H9 (cell line): ENCODE measurements around the gene HOOK2. TPM values are rescaled to one million over a fixed set of nuclear protein-coding genes. Genes with fewer than 3 reads are reported as not detected.

Source experiments
- DNase-seq: peaks from one replicate; pipeline ENCODE4 v3.0.0-alpha.2; 2017
- H2AFZ ChIP-seq: one replicate; pipeline ENCODE4 v1.6.1; 2013; ENCODE audit warnings: mild to moderate bottlenecking, low read length, control low read depth, moderate library complexity
- H2AK5ac ChIP-seq: 2 replicates; pipeline ENCODE4 v1.6.1; 2013; ENCODE audit warnings: low read length, control low read depth, mixed read lengths; ENCODE audit not compliant: insufficient read length
- H2BK120ac ChIP-seq: one replicate; pipeline ENCODE4 v1.6.1; 2013; ENCODE audit warnings: low read depth, mild to moderate bottlenecking, low read length, control low read depth, inconsistent platforms; ENCODE audit not compliant: poor library complexity, severe bottlenecking
- H2BK12ac ChIP-seq: 2 replicates; pipeline ENCODE4 v1.6.1; 2013; ENCODE audit warnings: low read length, control low read depth, mixed read lengths, low read depth; ENCODE audit not compliant: insufficient read length
- H2BK15ac ChIP-seq: 2 replicates; pipeline ENCODE4 v1.6.1; 2013; ENCODE audit warnings: low read depth, low read length, control low read depth
- H2BK20ac ChIP-seq: one replicate; pipeline ENCODE4 v1.6.1; 2013; ENCODE audit warnings: low read depth, mild to moderate bottlenecking, low read length, control low read depth, inconsistent platforms; ENCODE audit not compliant: poor library complexity, severe bottlenecking
- H2BK5ac ChIP-seq: 2 replicates; pipeline ENCODE4 v1.6.1; 2013; ENCODE audit warnings: low read length, control low read depth, mixed read lengths; ENCODE audit not compliant: insufficient read length
- H3K14ac ChIP-seq: 2 replicates; pipeline ENCODE4 v1.6.1; 2013; ENCODE audit warnings: low read length, control low read depth; ENCODE audit not compliant: insufficient read depth
- H3K18ac ChIP-seq: 2 replicates; pipeline ENCODE4 v1.6.1; 2013; ENCODE audit warnings: low read depth, mild to moderate bottlenecking, mixed read lengths, low read length, control low read depth; ENCODE audit not compliant: insufficient read length
- H3K23ac ChIP-seq: 2 replicates; pipeline ENCODE4 v1.6.1; 2013; ENCODE audit warnings: low read length, control low read depth, mixed read lengths, low read depth; ENCODE audit not compliant: insufficient read length
- H3K23me2 ChIP-seq: 2 replicates; pipeline ENCODE4 v1.6.1; 2013; ENCODE audit warnings: low read depth, mild to moderate bottlenecking, mixed read lengths, low read length, control low read depth; ENCODE audit not compliant: insufficient read length, poor library complexity, severe bottlenecking
- H3K27ac ChIP-seq: 2 replicates; pipeline ENCODE4 v1.5.1; 2013; ENCODE audit warnings: low read length, control low read depth, mixed read lengths, low read depth; ENCODE audit not compliant: insufficient read length
- H3K27me3 ChIP-seq: 2 replicates; pipeline ENCODE4 v1.6.1; 2013; ENCODE audit warnings: low read length, control low read depth, inconsistent platforms; ENCODE audit not compliant: insufficient read depth
- H3K4ac ChIP-seq: 2 replicates; pipeline ENCODE4 v1.6.1; 2013; ENCODE audit warnings: low read depth, mild to moderate bottlenecking, control low read depth, inconsistent platforms, low read length, moderate library complexity
- H3K4me1 ChIP-seq: 2 replicates; pipeline ENCODE4 v1.6.1; 2013; ENCODE audit warnings: low read length, control low read depth, inconsistent platforms; ENCODE audit not compliant: insufficient read depth
- H3K4me2 ChIP-seq: 2 replicates; pipeline ENCODE4 v1.6.1; 2013; ENCODE audit warnings: low read length, control low read depth, mixed read lengths; ENCODE audit not compliant: insufficient read length, insufficient read depth
- H3K56ac ChIP-seq: 2 replicates; pipeline ENCODE4 v1.6.1; 2013; ENCODE audit warnings: low read depth, mild to moderate bottlenecking, mixed read lengths, low read length, control low read depth; ENCODE audit not compliant: insufficient read length
- H3K79me1 ChIP-seq: 2 replicates; pipeline ENCODE4 v1.6.1; 2013; ENCODE audit warnings: low read depth, mild to moderate bottlenecking, moderate library complexity, low read length, control low read depth, inconsistent platforms; ENCODE audit not compliant: insufficient read depth, poor library complexity, severe bottlenecking
- H3K79me2 ChIP-seq: 2 replicates; pipeline ENCODE4 v1.6.1; 2013; ENCODE audit warnings: low read length, control low read depth, inconsistent platforms; ENCODE audit not compliant: insufficient read depth
- H3K9ac ChIP-seq: 2 replicates; pipeline ENCODE4 v1.6.1; 2013; ENCODE audit warnings: low read length, control low read depth, mixed read lengths; ENCODE audit not compliant: insufficient read length; ENCODE audit errors: extremely low read depth
- H3K9me3 ChIP-seq: one replicate; pipeline ENCODE4 v1.6.1; 2013; ENCODE audit warnings: low read depth, low read length, inconsistent platforms; ENCODE audit not compliant: control insufficient read depth
- H3T11ph ChIP-seq: one replicate; pipeline ENCODE4 v1.6.1; 2013; ENCODE audit warnings: mild to moderate bottlenecking, low read length, control low read depth, inconsistent platforms
- H4K20me1 ChIP-seq: one replicate; pipeline ENCODE4 v1.6.1; 2013; ENCODE audit not compliant: control insufficient read depth, insufficient read length, insufficient read depth
- H4K5ac ChIP-seq: 2 replicates; pipeline ENCODE4 v1.6.1; 2013; ENCODE audit warnings: low read depth, mild to moderate bottlenecking, mixed read lengths, low read length, control low read depth; ENCODE audit not compliant: insufficient read length
- H4K8ac ChIP-seq: replicated peaks from 2 replicates; pipeline ENCODE4 v1.6.1; 2013; ENCODE audit warnings: low read length, control low read depth, mixed read lengths, low read depth; ENCODE audit not compliant: insufficient read length
- H4K91ac ChIP-seq: 2 replicates; pipeline ENCODE4 v1.6.1; 2013; ENCODE audit warnings: low read depth, mild to moderate bottlenecking, moderate library complexity, mixed read lengths, low read length, control low read depth; ENCODE audit not compliant: insufficient read length
- H3K27ac Mint-ChIP-seq, 3 experiments: 2 replicates in 2 of 3; 3 replicates in 1 of 3; pipeline ENCODE4 v1.8.0; 2020 to 2021; ENCODE audit warnings: mixed read lengths in 3 of 3, mild to moderate bottlenecking in 1 of 3, moderate library complexity in 1 of 3
- H3K27me3 Mint-ChIP-seq: 2 replicates; pipeline ENCODE4 v1.8.0; 2021; ENCODE audit warnings: low read depth, mild to moderate bottlenecking, moderate library complexity, mixed read lengths
- H3K36me3 Mint-ChIP-seq, 3 experiments: 2 replicates in 2 of 3; 3 replicates in 1 of 3; pipeline ENCODE4 v1.8.0; 2020 to 2021; ENCODE audit warnings: low read depth in 3 of 3, mixed read lengths in 3 of 3; ENCODE audit not compliant: insufficient read depth in 1 of 3
- H3K4me1 Mint-ChIP-seq, 2 experiments: 2 replicates each; pipeline ENCODE4 v1.8.0; 2020; ENCODE audit warnings: mixed read lengths in 2 of 2
- H3K4me3 Mint-ChIP-seq, 2 experiments: 2 replicates in 1 of 2; 3 replicates in 1 of 2; pipeline ENCODE4 v1.8.0; 2020 to 2021; ENCODE audit warnings: mild to moderate bottlenecking in 2 of 2, mixed read lengths in 2 of 2, moderate library complexity in 1 of 2
- H3K9me3 Mint-ChIP-seq, 2 experiments: 2 replicates in 1 of 2; 3 replicates in 1 of 2; pipeline ENCODE4 v1.8.0; 2020; ENCODE audit warnings: mild to moderate bottlenecking in 2 of 2, mixed read lengths in 2 of 2, moderate library complexity in 1 of 2
- CTCF ChIP-seq: fragments of 200-600 bp; sonication (generic); conservative IDR thresholded peaks from 3 replicates; pipeline ENCODE4 v1.8.0; 2021; ENCODE audit warnings: antibody characterized with exemption, mild to moderate bottlenecking
- WGBS: extraction: QIAGEN DNeasy Blood & Tissue Kit; methylation state at CpG from one replicate; pipeline ENCODE4 v1.1.7; 2013; ENCODE audit warnings: missing lambda C conversion rate, low lambda C conversion rate, mixed read lengths; ENCODE audit not compliant: insufficient read length; ENCODE audit errors: extremely low coverage; 5-methylcytosine and 5-hydroxymethylcytosine counted together
- total RNA-seq: library from RNA; stranded (reverse); gene quantifications from 2 replicates; pipeline ENCODE4 v1.2.1, GENCODE V29; 2021

HOOK2 gene
- total RNA-seq, 1 experiment from 2014 or later: 64.7 TPM

DNA sequence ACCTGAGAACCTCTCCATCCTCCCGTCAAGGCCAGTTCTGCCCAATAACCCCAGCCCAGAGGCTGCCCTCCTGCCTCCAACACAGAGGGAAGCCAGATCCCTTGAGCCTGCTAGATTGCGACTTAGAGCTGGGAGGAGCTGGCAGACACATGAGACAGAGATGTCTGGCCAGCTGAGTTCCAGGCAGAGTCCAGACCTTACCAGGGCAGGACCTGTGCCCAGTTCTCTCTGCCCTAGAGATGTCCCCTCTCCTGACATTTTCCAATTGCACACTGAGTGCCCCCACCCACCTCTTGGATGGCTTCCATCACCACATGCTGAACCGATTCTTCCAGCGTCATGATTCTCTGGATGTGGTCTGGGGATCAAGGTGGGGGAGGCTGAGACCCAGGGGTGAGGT is 3.0 kb downstream of the HOOK2 start:
- Histone ChIP-seq H2BK5ac (no peak overlapping the region), H3T11ph (no peak overlapping the region), H2AFZ (no peak overlapping the region), H3K23me2 (peaks cover 3% of the 10 kb centered on the region), H3K9ac (no peak overlapping the region), H3K14ac (no peak overlapping the region), H4K20me1 (no peaks in the 10 kb centered on the region), H3K56ac (no peak overlapping the region), H3K27me3 (no peaks in the 10 kb centered on the region), H2AK5ac (no peak overlapping the region), H3K4me1 (no peaks in the 10 kb centered on the region; the same call in 1 of the 2 replicates), H3K18ac (no peak overlapping the region), H3K27ac (no peak overlapping the region), H2BK15ac (no peak overlapping the region), H3K9me3 (no peaks in the 10 kb centered on the region), H3K4me2 (no peak overlapping the region), H4K5ac (no peak overlapping the region), H2BK120ac (no peak overlapping the region), H2BK12ac (no peak overlapping the region), H3K79me2 (no peaks in the 10 kb centered on the region), H3K4ac (no peak overlapping the region), H2BK20ac (no peak overlapping the region), H3K79me1 (no peaks in the 10 kb centered on the region), H4K91ac (no peak overlapping the region), H3K23ac (no peak overlapping the region), H4K8ac (no peak overlapping the region)
- H3K27me3 Mint-ChIP-seq: no peaks in the 10 kb centered on the region
- H3K4me3 Mint-ChIP-seq: peak overlapping the region in 1 of 2 experiments; percentile 14; a peak in 1 of 5 replicates
- no peak overlapping the region; a peak in 1 of 7 replicates for H3K27ac Mint-ChIP-seq
- no peak for DNase-seq
- H3K9me3 Mint-ChIP-seq: no peaks in the 10 kb centered on the region
- H3K36me3 Mint-ChIP-seq: peaks cover 21 to 34% (median 32%) of the 10 kb centered on the region in 3 experiments
- no peak for TF ChIP-seq CTCF
- H3K4me1 Mint-ChIP-seq: peaks cover 19 to 22% of the 10 kb centered on the region in 2 experiments
- WGBS: no CpG with 5 or more reads among the region's 4 CpGs
